Nucleus accumbens (tissue), 56 donors: ENCODE data around the gene MACROD2.
A peak's percentile ranks its signal among the peaks of the same experiment; 100 is the strongest.
"Not testable (repeated sequence)": the region's sequence is repeated elsewhere in the genome, so short reads cannot be mapped to it uniquely, and the experiment has no call there.

ENCODE experiments used
- DNase-seq, 56 donors: peaks; one replicate each; lab custom pipeline; 2025; lab: John Stamatoyannopoulos, UW

Gene MACROD2

DNA sequence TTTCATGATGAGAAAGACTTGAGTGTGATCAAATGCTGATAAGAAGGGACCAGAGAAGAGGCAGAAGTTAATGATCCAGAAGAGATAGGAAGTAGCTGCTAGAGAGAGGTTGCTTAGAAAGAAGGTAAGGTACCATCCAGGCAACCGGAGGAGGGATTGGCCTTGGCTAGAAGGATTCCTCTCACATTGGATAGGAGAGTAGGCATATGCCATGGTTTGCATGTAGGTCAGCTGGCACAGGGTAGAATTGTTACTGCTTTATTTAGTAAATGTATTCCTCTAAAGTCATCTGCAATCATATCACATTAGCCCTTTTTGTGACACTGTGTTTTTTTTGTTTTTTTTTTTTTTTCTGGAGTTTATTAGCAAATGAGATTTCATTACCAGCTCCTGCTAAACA is 923.0 kb downstream of the MACROD2 start:
- DNase-seq: no peak

DNA sequence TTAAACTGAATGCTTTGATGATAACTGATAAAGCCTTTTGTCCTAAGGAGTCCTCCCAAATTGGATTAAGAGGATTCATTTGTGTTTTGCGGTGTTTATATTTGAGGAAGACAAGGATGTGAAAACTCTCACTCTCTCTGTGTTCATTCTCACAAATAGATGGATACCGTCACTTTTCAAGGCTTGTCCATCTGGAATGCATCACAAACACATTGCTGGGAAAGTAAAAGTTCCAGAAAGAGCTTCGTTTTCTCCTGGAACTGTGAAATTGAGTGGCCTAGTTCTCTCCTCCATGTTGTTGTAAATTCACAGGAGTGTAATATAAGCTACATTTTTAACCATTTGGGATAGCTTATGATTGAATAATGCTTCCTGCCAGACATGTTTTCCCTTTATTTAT is 923.7 kb downstream of the MACROD2 start:
- DNase-seq: no peak

DNA sequence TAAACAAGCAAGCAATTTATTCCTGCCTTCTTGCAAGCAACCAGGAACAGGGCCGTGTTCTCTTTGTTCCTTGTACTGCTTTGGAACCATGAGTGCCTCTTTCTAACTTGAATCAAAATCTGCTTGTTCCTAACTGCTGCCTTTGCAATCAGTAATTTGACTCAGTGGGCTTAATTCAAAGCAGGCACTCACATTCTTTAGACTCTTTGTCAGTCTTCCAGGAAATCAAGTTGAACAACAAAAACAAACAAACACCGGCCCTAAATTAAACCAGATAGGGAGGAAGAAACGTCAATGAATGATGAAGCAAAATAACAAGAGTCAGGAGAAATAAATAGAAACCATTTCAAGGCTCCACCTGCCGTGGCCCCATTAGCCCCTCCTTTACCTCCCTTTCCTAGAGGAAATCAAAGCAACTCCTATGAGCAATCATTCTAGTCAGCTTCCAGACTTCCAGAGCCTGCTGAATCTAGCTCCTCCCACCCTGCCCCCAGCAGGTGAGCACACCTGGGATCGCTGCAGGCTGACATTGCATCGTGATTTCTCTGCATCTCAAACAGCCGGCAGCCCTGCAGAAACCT is 924.3 kb downstream of the MACROD2 start:
- peak in 1 of 56 donors; percentile 3 for DNase-seq

DNA sequence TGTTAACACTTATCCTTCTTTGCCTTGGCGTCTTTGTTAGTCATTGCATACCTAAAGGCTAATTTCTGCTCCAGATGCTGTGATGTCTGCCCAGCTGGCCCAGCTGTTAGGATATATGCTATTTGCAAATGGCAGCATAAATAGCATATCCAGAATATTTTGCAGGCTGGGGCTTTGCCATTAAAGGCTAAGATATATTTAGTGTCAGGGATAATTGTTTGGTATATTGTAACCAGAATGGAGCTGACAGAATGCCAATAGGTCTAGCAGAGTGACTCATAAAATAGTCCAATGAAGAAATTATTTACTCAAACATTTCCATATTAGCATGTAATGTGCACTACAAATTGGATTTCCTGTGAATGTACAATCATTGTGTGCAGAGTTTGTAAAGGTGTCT is 926.2 kb downstream of the MACROD2 start:
- DNase-seq: no peak

DNA sequence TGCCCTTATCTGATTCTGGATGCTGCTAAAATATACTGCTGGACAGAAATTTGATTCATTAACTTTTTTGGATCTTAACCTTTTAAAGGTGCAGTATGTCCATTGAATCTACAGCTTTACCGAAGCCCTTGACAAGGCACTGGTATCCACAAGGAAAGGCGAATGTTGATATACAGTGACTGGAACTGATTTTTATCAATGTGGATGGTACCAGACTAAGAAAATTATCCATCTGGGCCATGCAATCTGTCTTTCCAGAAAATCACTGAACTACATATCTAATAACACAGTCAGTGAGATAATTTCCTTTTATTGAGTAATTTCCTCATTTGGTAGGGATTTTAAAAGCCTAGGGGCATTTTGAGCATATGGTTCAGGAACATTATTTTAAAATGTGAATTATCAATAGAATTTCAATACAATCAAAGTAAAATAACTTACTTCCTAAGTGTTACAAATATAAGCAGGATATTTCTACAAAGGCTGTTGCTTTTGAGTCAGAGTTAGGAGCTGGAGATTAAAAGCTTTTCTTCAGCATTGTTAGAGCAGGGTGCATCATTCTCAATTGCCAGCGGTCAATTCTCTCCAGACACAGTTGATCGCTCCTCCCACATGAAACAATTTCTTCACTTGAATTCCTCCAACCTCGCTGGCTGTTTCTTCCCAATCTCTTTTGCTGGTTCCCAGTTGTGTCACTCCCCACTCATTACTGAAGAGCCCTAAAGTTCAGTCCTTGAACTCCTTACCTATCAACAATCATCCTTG is 927.4 kb downstream of the MACROD2 start:
- no peak for DNase-seq

DNA sequence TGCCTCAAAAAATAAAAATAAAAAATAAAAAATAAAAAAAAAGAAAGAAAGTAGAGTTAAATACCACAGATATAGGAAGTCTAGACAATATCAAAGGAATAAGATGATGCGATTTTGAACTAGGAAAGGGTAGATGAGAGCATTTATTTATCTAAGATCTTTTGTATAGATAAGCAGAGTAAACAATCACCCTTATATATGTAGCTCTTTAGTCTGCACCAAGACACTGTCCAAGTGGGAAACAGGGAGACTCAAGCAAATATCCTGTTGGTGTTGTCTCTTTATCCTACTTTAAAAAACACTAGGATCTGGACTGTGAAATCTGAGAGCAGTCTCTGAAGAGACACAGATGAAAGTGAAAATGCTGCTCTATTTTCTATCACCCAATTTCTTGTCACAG is 929.1 kb downstream of the MACROD2 start:
- DNase-seq: no peak

DNA sequence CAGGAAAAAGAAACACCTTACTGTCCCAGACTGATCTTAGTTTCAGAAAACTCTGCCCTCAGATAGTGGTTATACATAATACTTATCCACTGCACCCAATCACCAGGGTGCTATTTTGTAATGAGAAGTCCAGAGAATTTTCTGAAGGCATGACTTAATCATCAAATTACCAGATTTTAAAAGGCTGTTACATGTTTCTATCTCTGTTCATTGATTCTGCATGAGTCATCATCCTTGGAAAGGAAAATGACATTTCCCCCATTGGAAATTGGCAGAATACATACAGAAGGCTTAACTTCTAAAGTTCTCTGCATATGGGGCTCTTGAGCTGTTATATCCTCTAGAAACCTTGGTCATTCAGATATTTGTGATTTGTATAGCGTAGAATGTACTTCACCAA is 930.0 kb downstream of the MACROD2 start:
- DNase-seq: no peak

DNA sequence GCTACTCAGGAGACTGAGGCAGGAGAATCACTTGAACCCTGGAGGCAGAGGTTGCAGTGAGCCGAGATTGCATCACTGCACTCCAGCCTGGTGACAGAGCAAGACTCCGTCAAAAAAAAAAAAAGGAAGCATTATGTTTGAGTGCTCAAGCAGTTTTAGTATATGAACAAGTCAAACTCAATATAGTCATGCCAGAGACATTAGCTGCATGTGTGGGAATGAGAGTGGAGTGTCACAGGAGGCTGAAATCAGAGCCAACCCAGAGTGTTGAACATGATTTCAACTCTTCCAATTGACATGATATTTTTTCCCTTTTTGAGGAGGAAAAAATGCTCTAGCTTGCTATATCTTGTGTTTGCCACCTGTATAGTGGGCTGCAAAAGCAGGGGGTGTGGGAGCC is 931.1 kb downstream of the MACROD2 start:
- not testable (repeated sequence) for DNase-seq

DNA sequence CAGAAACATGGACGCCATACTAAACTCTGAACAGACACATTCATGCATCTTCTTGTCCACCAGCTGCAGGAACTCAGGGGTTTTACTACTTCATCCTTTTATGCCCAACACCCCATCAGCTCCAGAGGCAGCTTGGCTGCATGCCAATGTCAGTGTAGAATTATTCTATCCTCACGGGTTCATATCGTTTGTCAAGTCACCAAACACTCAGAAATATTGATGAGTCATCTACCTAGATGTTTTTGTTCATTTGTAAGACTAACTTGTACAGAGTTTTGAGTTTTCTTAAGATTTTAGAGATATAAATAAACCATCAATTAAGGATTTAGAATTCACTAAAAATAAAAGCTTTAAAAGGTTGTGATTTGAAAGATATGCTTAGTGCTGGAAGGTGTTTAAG is 932.8 kb downstream of the MACROD2 start:
- DNase-seq: peak in 1 of 56 donors; percentile 10

DNA sequence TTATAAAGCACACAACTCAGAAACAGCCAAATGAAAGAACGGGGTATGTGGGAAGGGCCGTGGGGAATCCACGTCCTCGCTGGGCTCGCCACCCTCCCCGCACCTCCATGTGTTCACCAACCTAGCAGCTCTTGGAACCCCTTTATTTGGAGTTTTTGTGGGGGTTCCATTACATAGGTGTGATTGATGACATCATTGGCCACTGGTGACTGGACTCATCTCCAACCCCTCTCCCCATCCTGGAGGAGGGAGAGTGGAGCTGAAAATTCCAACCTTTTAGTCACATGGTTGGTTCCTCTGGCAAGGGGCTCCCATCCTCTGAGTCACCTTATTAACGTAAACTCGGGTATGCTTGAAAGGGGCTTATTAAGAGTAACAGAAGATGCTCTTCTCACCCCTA is 934.1 kb downstream of the MACROD2 start:
- DNase-seq: no peak

DNA sequence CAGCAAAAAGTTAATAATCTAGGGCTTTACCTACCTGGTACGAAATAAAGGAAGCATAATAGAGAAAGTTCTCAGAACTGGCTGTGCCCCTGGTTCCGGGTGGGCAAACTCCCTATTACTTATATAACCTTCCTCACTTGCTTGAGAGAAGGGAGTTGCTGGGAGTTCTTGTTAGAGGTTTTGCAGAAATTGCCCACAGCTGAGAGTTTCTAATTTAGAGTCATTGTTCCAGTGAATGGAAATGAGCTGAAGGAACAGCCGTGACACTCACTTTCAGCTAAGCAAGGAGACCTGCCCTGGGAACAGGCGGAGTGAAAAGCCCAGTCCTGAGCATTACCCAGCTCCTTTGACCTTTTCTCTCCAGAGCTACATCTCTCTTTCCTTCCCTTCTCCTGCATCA is 936.7 kb downstream of the MACROD2 start:
- no peak for DNase-seq

DNA sequence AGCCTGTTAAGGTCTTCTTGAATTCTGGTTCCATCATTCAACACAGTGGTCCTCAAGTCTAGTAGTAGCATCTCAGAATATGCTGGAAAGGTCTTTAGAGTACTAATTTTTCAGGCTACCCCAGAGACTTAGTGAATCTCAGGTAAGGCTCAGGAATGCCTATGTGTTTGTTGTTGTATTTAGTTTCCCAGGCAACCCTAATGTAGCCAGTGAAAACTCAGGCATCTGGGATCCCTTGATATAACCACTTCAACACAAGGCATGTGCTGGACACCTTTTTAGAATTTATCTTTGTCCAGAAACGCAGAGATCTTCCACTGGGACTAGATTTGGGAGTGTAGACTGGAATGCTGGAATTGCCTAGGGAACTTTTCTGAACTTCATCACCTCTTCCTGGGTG is 940.0 kb downstream of the MACROD2 start:
- no peak for DNase-seq

DNA sequence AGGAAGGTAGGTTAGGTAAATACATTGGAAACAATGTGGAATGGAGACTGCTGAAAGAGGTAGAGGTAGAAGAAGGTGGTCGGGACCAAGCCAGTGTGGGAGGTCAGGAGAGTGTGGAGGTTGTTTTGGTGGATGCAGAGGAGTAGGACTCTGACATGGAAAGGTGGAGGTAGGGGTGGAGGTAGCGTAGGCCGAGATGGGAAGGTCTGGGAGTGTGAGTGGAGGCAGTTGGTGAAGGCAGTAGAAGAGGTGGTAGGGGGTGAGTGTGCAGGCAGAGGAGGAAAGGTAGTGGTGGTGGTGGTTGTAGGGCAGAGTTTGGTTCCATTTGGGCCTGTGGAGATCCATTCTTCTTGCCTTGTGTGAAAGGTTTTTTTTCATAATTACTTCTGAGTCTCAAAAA is 941.7 kb downstream of the MACROD2 start:
- DNase-seq: no peak

DNA sequence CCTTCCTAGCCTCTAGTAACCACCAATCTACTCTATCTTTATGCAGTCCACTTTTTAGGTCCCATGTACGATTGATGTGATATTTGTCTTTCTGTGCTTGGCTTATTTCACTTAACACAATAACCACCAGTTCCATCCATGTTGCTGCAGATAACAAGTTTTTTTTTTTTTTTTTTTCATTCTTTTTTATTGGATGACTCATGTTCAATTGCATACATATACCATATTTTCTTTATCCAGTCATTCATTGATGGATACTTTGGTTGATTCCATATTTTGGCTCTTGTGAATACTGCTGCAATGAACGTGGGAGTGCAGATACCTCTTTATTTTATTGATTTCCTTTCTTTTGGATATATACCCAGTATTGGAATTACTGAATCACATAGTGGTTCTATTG is 942.5 kb downstream of the MACROD2 start:
- no peak for DNase-seq

DNA sequence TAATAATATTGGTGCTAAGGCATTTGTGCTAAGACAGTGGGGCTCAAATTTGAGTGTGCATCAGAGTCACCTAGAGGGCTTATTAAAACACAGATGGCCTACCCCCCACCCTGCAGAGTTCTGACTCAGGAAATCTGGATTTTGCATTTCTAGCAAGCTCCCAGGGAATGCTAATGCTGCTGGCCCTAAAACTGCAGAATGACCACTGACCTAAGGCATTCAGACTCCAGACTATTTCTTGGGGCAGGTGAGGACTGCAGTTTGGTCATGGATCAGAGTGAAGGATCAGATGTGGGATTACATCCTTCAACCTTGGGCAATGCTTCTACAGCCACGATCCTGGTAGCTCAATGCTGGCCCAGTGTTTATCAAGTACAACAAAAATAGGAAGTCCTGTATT is 952.2 kb downstream of the MACROD2 start:
- DNase-seq: no peak

DNA sequence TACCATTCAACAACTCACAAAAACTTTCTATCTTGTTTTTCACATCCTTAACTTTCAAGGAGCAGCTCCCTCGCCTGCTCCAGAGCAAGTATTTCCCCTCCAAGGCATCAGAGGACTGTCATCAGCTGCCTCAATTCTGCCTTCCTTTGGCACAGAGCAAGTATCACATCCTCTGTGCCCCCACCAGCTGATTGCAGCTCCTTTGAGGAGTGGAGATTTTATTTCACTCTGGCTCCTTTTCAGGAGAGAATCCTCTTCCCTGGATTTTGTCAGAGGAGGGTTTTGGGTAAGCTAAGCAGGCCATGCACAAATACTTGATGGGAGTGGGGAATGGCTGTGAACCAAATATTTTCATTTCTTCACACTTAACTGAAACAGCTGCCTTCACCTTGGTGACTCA is 952.6 kb downstream of the MACROD2 start:
- no peak for DNase-seq

DNA sequence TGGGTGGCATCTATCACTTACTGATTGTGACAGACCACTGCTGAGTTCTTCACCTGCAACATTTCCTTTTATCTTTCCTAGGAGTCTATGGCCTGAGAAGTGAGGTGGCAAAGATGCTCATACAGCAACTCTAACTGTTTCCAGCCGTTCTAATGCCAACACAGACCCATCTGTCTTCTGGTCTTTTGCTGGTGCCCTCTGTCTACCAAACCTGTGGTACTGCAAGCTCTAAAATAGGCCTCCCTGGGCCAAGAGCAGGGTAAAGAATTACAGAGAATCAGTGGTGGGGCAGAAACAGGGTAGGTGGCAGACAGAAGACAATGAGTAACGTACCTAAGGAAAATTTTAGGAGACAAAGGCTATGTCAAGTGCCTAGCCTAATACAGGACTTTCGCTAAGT is 953.1 kb downstream of the MACROD2 start:
- DNase-seq: peak in 2 of 56 donors; percentile 2 to 7

DNA sequence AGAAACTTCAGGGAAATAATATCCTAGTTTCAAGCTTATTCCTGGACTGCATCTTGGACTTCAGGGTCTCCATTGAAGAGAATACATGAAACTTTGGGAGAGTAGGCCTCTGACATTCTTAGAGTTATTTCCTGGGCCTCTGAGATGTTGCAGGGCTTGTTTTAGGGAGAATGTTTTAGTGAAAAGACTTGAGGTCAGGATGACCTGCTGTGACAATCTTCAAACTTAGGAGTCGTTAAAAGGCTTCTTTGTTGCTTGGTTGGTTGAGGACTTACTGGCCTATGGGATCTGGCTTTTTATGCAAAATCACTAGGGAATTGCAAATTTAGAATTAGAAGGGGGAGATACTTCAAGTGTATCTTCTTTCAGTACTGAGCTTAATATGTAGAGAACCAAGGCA is 955.3 kb downstream of the MACROD2 start:
- DNase-seq: no peak

DNA sequence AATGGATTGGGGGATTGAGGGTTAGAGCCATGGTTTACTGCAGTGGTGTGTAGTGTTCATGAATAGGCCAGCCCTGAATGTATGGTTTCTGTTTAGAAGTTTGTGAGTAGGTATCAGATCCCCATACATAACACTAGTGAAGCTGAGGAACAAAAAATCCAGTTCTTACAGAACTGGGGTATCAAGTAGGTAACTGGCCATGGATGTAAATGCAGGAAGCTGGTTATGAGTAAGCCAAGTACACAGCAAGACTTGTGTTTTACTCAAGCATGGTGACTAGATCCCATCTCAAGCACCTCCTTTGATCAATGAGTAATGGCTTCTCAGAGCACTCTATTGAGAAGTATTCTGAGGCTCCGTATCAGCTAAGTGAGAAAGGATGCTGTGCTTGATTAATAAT is 955.8 kb downstream of the MACROD2 start:
- no peak for DNase-seq

DNA sequence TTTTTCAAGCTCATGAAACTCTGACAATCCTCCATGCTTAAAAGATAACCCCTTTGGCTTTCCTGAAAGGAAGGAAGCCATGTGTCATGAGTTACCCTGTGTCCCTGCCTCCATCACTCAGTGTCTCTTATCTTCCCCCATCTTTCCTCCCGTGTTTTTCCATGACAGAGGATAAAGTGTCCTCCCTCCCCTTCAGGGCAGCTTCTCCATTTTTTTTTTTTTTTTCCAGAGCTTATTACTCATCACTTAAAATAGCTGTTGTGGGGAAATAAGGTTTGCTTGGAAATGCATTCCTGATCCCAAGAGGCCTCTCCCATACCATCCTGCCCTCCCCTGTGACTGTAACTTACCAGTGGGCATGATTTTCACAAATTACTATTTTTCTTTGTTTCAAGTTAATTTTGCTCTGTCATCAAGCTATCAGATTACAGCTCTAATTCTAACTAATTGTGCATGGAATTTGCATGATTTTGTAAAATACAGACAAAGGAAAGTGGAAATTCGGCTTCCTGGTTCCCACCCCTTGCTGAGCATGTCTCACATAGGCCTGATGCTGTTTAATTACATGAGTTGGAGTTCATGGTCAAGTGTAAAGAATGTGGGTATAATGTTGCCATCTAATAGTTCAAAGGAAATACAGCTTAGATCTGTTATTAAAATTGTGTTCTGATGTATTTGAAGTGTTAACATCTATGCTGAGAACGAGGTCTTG is 956.5 kb downstream of the MACROD2 start:
- DNase-seq: no peak

DNA sequence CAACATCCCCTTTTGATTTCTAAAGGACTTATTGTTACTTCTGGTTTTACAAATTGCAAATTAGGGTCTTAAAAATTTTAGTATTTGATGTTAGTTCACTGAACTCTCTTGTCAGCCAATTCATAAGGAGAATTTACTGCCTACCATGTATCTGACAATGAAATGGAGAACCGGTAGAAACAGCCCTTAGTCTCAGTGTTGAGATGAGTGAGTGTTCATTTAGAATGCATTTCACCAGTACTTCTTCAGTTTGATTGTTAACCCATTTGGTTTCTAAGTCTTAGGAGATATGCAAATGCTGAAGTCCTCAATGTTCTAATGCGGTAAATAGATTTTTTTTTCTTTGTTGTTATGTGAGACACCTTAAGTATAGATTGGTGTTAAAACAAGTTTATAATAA is 958.4 kb downstream of the MACROD2 start:
- DNase-seq: no peak

DNA sequence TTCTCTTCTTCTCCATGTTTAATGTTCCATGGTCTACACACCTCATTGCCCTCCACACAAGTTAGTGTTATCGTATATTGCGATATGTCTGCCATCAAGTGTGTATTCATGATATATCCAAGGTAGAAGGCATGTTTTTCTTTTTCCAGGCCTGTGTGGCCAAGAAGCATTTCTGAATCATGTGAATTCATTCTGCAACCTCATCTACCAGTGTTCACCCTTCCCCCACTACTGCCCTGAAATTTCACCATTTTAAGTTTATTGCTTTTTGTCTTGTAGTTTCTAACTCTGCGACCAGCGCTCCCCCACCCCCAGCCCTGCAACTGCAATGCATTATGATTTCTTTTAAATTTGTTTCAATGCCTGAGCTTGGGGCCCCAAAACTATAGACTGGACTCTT is 960.1 kb downstream of the MACROD2 start:
- DNase-seq: no peak
